GM12878 (cell line): ENCODE measurements around the gene THRB. TPM values are rescaled to one million over a fixed set of nuclear protein-coding genes. Genes with fewer than 3 reads are reported as not detected.

Source experiments
- ATAC-seq: fragments of 200-7000 bp; cut with Tn5 transposase; 3 replicates; pipeline ENCODE4 v1.9.1; 2020; ENCODE audit warnings: mild to moderate bottlenecking, moderate library complexity
- BruUV-seq: library from RNA; stranded (reverse); fragments of 400-500 nt; replicated peaks from 2 replicates; lab custom pipeline; 2021; lab: Mats Ljungman, UMichigan
- CTCF ChIA-PET: fragments of 300-600 bp; sonication (Branson Sonifier 250); formaldehyde crosslinking; extraction: SDS; loops from one replicate; lab custom pipeline; 2021; ENCODE audit warnings: inconsistent platforms; lab: Yijun Ruan, JAX
- POLR2A ChIA-PET: fragments of 350-600 bp; formaldehyde crosslinking; extraction: SDS; loops from one replicate; lab custom pipeline; 2021; ENCODE audit warnings: inconsistent platforms; lab: Charles Lee
- RAD21 ChIA-PET: fragments of 300-600 bp; sonication (Branson Sonifier 250); formaldehyde crosslinking; loops from one replicate; lab custom pipeline; 2023; ENCODE audit warnings: antibody characterized with exemption; ENCODE audit not compliant: unreplicated experiment; lab: Charles Lee
- SMC1A ChIA-PET: fragments of 300-600 bp; sonication (Branson Sonifier 250); formaldehyde crosslinking; loops from one replicate; lab custom pipeline; 2023; ENCODE audit not compliant: unreplicated experiment, uncharacterized antibody; lab: Charles Lee
- DNase-seq: peaks from one replicate; pipeline ENCODE4 v3.0.0-alpha.2; 2011; ENCODE audit warnings: low read depth, low spot score
- FAIRE-seq: peaks from 3 replicates; lab custom pipeline; 2011; peaks lifted over from hg19 to GRCh38; lab: Jason Lieb, UNC
- H2AFZ ChIP-seq: 2 replicates; pipeline ENCODE4 v1.6.0; 2011; ENCODE audit warnings: low read depth, low read length, control low read depth; ENCODE audit not compliant: control insufficient read depth
- H3K27ac ChIP-seq: 2 replicates; pipeline ENCODE4 v1.5.1; 2011; ENCODE audit warnings: control low read depth; ENCODE audit not compliant: control insufficient read depth, insufficient read depth
- H3K27me3 ChIP-seq, 2 experiments: replicated peaks in 1 of 2; 2 replicates each; pipeline versions ENCODE4 v1.6.0 to v1.6.1; 2011; ENCODE audit warnings: low read length in 1 of 2; ENCODE audit not compliant: control insufficient read depth in 2 of 2, insufficient read depth in 2 of 2
- H3K36me3 ChIP-seq, 2 experiments: 2 replicates each; pipeline ENCODE4 v1.5.1; 2011; ENCODE audit warnings: low read length in 1 of 2; ENCODE audit not compliant: control insufficient read depth in 2 of 2, insufficient read depth in 2 of 2
- H3K4me1 ChIP-seq: 2 replicates; pipeline ENCODE4 v1.6.1; 2011; ENCODE audit warnings: mild to moderate bottlenecking, low read length, moderate library complexity, mixed read lengths; ENCODE audit not compliant: control insufficient read depth, insufficient read depth
- H3K4me2 ChIP-seq: 2 replicates; pipeline ENCODE4 v1.6.0; 2011; ENCODE audit warnings: control low read depth; ENCODE audit not compliant: control insufficient read depth, insufficient read depth
- H3K4me3 ChIP-seq: fragments of 200-600 bp; sonication (generic); 2 replicates; pipeline ENCODE4 v1.5.1; 2016
- H3K79me2 ChIP-seq: 2 replicates; pipeline ENCODE4 v1.6.0; 2011; ENCODE audit warnings: low read length; ENCODE audit not compliant: control insufficient read depth, insufficient read depth
- H3K9ac ChIP-seq: 2 replicates; pipeline ENCODE4 v1.8.0; 2011; ENCODE audit warnings: low read length, control low read depth, mixed read lengths; ENCODE audit not compliant: control insufficient read depth, insufficient read depth
- H3K9me3 ChIP-seq: replicated peaks from 3 replicates; pipeline ENCODE4 v1.5.1; 2011; ENCODE audit warnings: mild to moderate bottlenecking, low read length; ENCODE audit not compliant: control insufficient read depth, insufficient read depth
- H4K20me1 ChIP-seq: 2 replicates; pipeline ENCODE4 v1.6.0; 2011; ENCODE audit not compliant: control insufficient read depth, insufficient read depth
- EGR1 ChIP-seq, 2 experiments: IDR thresholded peaks; 1 replicate in 1 of 2; 2 replicates in 1 of 2; pipeline ENCODE4 v1.6.1; 2011 to 2012; ENCODE audit warnings: low read depth in 2 of 2, low read length in 2 of 2, borderline replicate concordance in 1 of 2, mild to moderate bottlenecking in 1 of 2, moderate library complexity in 1 of 2
- FOS ChIP-seq: IDR thresholded peaks from 3 replicates; pipeline ENCODE4 v1.6.1; 2011; ENCODE audit warnings: borderline replicate concordance; ENCODE audit not compliant: insufficient read length; ENCODE audit errors: extremely low read depth
- JUNB ChIP-seq: IDR thresholded peaks from 2 replicates; pipeline ENCODE4 v1.6.1; 2016; ENCODE audit warnings: antibody characterized with exemption, mild to moderate bottlenecking
- KAT2A ChIP-seq: conservative IDR thresholded peaks from 2 replicates; pipeline ENCODE4 v1.6.1; 2011; ENCODE audit warnings: low read depth, low read length; ENCODE audit not compliant: control insufficient read depth
- MYC ChIP-seq: IDR thresholded peaks from 2 replicates; pipeline ENCODE4 v1.6.1; 2011; ENCODE audit warnings: mild to moderate bottlenecking, low read length, moderate library complexity, inconsistent platforms; ENCODE audit not compliant: insufficient read depth, insufficient replicate concordance, insufficient read length, severe bottlenecking
- NBN ChIP-seq: fragments of 450-650 bp; IDR thresholded peaks from 2 replicates; pipeline ENCODE4 v1.6.1; 2016
- NFXL1 ChIP-seq: fragments of 450-650 bp; IDR thresholded peaks from 2 replicates; pipeline ENCODE4 v1.6.1; 2017; ENCODE audit warnings: antibody characterized with exemption, mild to moderate bottlenecking, borderline replicate concordance
- NRF1 ChIP-seq: conservative IDR thresholded peaks from 2 replicates; pipeline ENCODE4 v1.6.1; 2011; ENCODE audit warnings: mild to moderate bottlenecking, low read depth, low read length, improper control_type of control experiment
- PML ChIP-seq: IDR thresholded peaks from 2 replicates; pipeline ENCODE4 v1.6.1; 2012; ENCODE audit warnings: low read length, inconsistent platforms
- SMAD1 ChIP-seq: fragments of 450-650 bp; IDR thresholded peaks from 2 replicates; pipeline ENCODE4 v1.6.1; 2018; ENCODE audit warnings: mild to moderate bottlenecking, low read depth; ENCODE audit not compliant: partially characterized antibody
- SREBF1 ChIP-seq: IDR thresholded peaks from 2 replicates; pipeline ENCODE4 v1.6.1; 2012; ENCODE audit warnings: mild to moderate bottlenecking, low read length
- TAF1 ChIP-seq: IDR thresholded peaks from 2 replicates; pipeline ENCODE4 v1.6.1; 2011; ENCODE audit warnings: mild to moderate bottlenecking, low read depth, low read length, borderline replicate concordance
- WGBS: methylation state at CpG from one replicate; pipeline ENCODE4 v1.1.6; 2016; ENCODE audit warnings: low lambda C conversion rate; ENCODE audit not compliant: insufficient replicate concordance, insufficient coverage; ENCODE audit errors: missing lambda C conversion rate; 5-methylcytosine and 5-hydroxymethylcytosine counted together
- in situ Hi-C: fragments of 300-500 bp; cut with MboI; formaldehyde crosslinking; loops from 9 replicates; pipeline ENCODE4 v1.14.3; 2018; ENCODE audit warnings: mixed read lengths
- intact Hi-C: fragments of 100-400 bp; cut with micrococcal nuclease; formaldehyde crosslinking; loops from one replicate; pipeline ENCODE4 v1.14.2; 2022; ENCODE audit not compliant: unreplicated experiment
- polyA plus RNA-seq, 11 experiments: library from polyadenylated mRNA; depleted of rRNA in 4 of 11; unstranded in 6 of 11; stranded (reverse) in 5 of 11; fragments of >200 nt; fragmentation: Nextera tagmentation in 4 of 11; fragmentation: Illumina TruSeq in 1 of 11; extraction: Ambion mirVana in 4 of 11; extraction: Trizol in 1 of 11; gene quantifications; 1 replicate in 1 of 11; 2 replicates in 10 of 11; pipeline versions ENCODE4 v1.2.1 to v1.2.3, GENCODE V29; 2011 to 2016; ENCODE audit warnings: inconsistent platforms in 2 of 11, missing spikeins in 2 of 11, low read depth in 1 of 11
- total RNA-seq, 4 experiments: library from RNA; depleted of rRNA in 3 of 4; stranded (reverse); fragments of >200 nt in 3 of 4; fragmentation: Illumina TruSeq in 1 of 4; extraction: Trizol in 1 of 4; gene quantifications; 2 replicates each; pipeline versions ENCODE4 v1.2.1 to v1.2.3, GENCODE V29; 2013 to 2021
- TF ChIP-seq, protein P1 (sequence below): IDR thresholded peaks from 2 replicates; pipeline ENCODE4 v1.6.1; 2012; ENCODE audit warnings: low read depth, low read length, improper control_type of control experiment
- TF ChIP-seq, protein P2 (sequence below): fragments of 450-650 bp; IDR thresholded peaks from 2 replicates; pipeline ENCODE4 v1.6.1; 2018; ENCODE audit warnings: mild to moderate bottlenecking, low read depth, moderate library complexity; ENCODE audit not compliant: partially characterized antibody

The THRB gene
- total and polyA plus RNA-seq, 10 of the 15 experiments (the other 5 are each of a cell fraction or from before 2014, with no cell fraction given) = 0.05 TPM; not detected in 9

- 56% methylated on average over 4 of the region's 4 CpGs for WGBS
- Histone ChIP-seq H3K27ac (no peak overlapping the region), H3K27me3 (no peaks in the 10 kb centered on the region), H2AFZ (no peak overlapping the region), H3K4me3 (no peak overlapping the region), H3K4me1 (no peaks in the 10 kb centered on the region), H3K4me2 (no peak overlapping the region), H4K20me1 (no peaks in the 10 kb centered on the region), H3K9ac (no peak overlapping the region), H3K79me2 (no peaks in the 10 kb centered on the region), H3K9me3 (no peaks in the 10 kb centered on the region), H3K36me3 (no peaks in the 10 kb centered on the region)
- CTCF ChIA-PET = no interaction called here
- BruUV-seq = no TSS peak
- no peak for FAIRE-seq
- no peak for ATAC-seq
- in situ Hi-C loops = no loop called here
- POLR2A ChIA-PET = no interaction called here
- SMC1A ChIA-PET = no interaction called here
- intact Hi-C loops = no loop called here
- TF ChIP-seq TAF1 (no peak), NRF1 (no peak), NFXL1 (no peak), KAT2A (no peak)
- TF ChIP-seq, protein P1, sequence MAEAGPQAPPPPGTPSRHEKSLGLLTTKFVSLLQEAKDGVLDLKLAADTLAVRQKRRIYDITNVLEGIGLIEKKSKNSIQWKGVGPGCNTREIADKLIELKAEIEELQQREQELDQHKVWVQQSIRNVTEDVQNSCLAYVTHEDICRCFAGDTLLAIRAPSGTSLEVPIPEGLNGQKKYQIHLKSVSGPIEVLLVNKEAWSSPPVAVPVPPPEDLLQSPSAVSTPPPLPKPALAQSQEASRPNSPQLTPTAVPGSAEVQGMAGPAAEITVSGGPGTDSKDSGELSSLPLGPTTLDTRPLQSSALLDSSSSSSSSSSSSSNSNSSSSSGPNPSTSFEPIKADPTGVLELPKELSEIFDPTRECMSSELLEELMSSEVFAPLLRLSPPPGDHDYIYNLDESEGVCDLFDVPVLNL = no peak
- DNase-seq = no peak
- RAD21 ChIA-PET = no interaction called here
Measured at GRCh38 chr3:24416224-24416623, 78.4 kb downstream of the THRB start.

DNA sequence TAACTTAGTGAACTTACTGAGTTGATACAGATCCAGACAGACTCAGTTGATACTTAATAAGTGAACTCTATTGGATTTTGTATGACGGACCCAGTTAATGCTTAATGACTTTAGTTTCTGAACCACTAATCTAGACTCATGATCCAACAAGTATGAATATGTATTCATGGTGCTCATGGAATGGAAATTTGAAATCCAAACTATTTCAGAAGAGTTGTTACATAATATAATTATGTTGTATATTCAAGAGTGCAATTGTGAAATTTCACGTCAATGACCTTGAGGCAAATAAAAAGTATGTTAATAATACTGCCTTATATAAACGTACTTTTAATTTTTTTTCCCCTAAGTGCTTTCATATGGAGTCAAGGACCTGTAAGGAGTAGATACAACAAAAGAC is 78.8 kb downstream of the THRB start:
- Histone ChIP-seq H3K9me3 (no peaks in the 10 kb centered on the region), H4K20me1 (no peaks in the 10 kb centered on the region), H3K79me2 (no peaks in the 10 kb centered on the region), H3K27me3 (no peaks in the 10 kb centered on the region), H3K4me2 (no peak overlapping the region), H3K27ac (no peak overlapping the region), H3K9ac (no peak overlapping the region), H3K36me3 (no peaks in the 10 kb centered on the region), H3K4me3 (no peak overlapping the region), H2AFZ (no peak overlapping the region), H3K4me1 (no peaks in the 10 kb centered on the region)
- POLR2A ChIA-PET = no interaction called here
- TF ChIP-seq EGR1 (IDR thresholded peaks at IDR 0.05; ENCODE audit: borderline replicate concordance in 1 of 2, low read depth in 2 of 2, low read length in 2 of 2) (no peak), PML (no peak), SMAD1 (no peak), MYC (no peak), SREBF1 (no peak), JUNB (no peak), NBN (no peak), FOS (no peak)
- TF ChIP-seq, protein P2, sequence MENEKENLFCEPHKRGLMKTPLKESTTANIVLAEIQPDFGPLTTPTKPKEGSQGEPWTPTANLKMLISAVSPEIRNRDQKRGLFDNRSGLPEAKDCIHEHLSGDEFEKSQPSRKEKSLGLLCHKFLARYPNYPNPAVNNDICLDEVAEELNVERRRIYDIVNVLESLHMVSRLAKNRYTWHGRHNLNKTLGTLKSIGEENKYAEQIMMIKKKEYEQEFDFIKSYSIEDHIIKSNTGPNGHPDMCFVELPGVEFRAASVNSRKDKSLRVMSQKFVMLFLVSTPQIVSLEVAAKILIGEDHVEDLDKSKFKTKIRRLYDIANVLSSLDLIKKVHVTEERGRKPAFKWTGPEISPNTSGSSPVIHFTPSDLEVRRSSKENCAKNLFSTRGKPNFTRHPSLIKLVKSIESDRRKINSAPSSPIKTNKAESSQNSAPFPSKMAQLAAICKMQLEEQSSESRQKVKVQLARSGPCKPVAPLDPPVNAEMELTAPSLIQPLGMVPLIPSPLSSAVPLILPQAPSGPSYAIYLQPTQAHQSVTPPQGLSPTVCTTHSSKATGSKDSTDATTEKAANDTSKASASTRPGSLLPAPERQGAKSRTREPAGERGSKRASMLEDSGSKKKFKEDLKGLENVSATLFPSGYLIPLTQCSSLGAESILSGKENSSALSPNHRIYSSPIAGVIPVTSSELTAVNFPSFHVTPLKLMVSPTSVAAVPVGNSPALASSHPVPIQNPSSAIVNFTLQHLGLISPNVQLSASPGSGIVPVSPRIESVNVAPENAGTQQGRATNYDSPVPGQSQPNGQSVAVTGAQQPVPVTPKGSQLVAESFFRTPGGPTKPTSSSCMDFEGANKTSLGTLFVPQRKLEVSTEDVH = no peak
- no peak for FAIRE-seq
- RAD21 ChIA-PET = no interaction called here
- no peak for DNase-seq
- CTCF ChIA-PET = interaction anchor here (1.1 kb wide), 1 partner anchor 14 kb away, joined by 3 read pairs; no protein-coding TSS in a partner anchor
- in situ Hi-C loops = no loop called here
- BruUV-seq = no TSS peak
- intact Hi-C loops = no loop called here
- 40% methylated on average over 3 of the region's 3 CpGs for WGBS
- SMC1A ChIA-PET = interaction anchor here (0.8 kb wide), 1 partner anchor 16 kb away, joined by 3 read pairs; no protein-coding TSS in a partner anchor
- ATAC-seq = no peak
